ENCODE data around the gene CIAO1.

DNA sequence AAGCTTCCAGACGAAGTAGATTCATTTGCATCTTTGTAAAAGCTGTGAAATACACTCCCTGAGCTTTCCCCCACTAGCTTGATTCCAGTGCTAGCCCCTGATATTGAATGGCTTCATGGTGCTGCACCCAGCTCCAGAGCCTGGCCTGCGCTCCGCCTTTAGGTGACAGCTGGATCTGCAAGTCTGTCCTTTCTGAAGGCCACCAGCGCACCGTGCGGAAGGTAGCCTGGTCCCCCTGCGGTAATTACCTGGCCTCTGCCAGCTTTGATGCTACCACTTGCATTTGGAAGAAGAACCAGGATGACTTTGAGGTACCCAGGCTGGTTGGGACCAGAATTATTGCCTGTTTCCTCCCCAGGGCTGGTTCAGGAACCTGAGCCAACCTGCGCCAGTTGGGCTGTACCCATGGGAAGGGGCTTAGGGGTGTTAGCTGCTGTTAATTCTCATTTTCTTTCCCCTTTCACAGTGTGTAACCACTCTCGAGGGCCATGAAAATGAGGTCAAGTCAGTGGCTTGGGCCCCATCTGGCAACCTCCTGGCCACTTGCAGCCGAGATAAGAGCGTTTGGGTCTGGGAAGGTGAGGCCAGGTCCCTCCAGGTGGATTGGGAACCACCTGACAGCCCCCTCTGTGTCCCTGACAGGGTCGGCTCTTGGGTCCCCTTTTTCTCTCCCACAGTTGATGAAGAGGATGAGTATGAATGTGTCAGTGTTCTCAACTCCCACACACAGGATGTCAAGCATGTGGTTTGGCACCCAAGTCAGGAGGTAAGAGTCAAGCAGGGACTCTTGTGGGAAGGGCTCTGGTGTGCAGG lies 1.3 kb downstream of the CIAO1 start:
- TF ChIP-seq EZH2 (IDR thresholded peaks at IDR 0.05; ENCODE audit: insufficient read depth, low read length) (no peak), CTCF (IDR thresholded peaks at IDR 0.05; ENCODE audit: insufficient read depth, low read depth, low read length) (peak; percentile 34)

Measured in astrocyte (in vitro differentiated cells and primary cell).